Measurements from ENCODE around the gene HGFAC.

- TF ChIP-seq CTCF (conservative IDR thresholded peaks at IDR 0.05; ENCODE audit: low read depth, low read length): no peak
- no peak for TF ChIP-seq EZH2phosphoT487 (IDR thresholded peaks at IDR 0.05; ENCODE audit: borderline replicate concordance, low read length)
- no peak for TF ChIP-seq EZH2 (IDR thresholded peaks at IDR 0.05; ENCODE audit: low read length, unreplicated experiment)
These were observed 46.1 kb downstream of the HGFAC start for GRCh38 chr4:3487861-3488260.
